SHP77 (cell line): Measurements from ENCODE around the gene ZNF486.
"Not testable (repeated sequence)": the region's sequence is repeated elsewhere in the genome, so short reads cannot be mapped to it uniquely, and the experiment has no call there.

ENCODE experiments used
- DNase-seq, 2 experiments: peaks; one replicate each; lab custom pipeline; 2025; lab: John Stamatoyannopoulos, UW

The ZNF486 gene

DNA sequence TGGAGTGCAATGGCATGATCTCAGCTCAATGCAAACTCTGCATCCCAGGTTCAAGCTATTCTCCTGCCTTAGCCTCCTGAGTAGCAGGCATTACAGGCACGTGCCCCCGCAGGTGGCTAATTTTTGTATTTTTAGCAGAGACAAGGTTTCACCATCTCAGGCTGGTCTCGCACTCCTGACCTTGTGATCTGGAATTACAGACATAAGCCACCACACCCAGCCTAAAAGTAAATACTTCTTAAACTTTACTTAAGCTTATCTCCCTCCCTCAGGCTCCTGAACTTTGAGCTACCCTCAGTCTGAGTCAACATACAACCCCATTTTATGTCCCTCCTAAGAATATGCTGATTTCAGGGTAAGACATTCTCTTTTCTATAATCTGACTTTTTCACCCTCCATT, 66.1 kb downstream of the ZNF486 start:
- no peak for DNase-seq

GRCh38 chr19:20235156-20235555, 68.1 kb downstream of the ZNF486 start:
- no peak for DNase-seq

- peak; percentile 72 to 76 for DNase-seq
Observed at GRCh38 chr19:20237773-20238623, 71.0 kb downstream of the ZNF486 start.

GRCh38 chr19:20243629-20244028, 76.6 kb downstream of the ZNF486 start:
- DNase-seq: no peak

GRCh38 chr19:20244356-20244755, 77.3 kb downstream of the ZNF486 start:
- DNase-seq: no peak

- DNase-seq: no peak
Observed at GRCh38 chr19:20245309-20245708, 78.3 kb downstream of the ZNF486 start.

GRCh38 chr19:20247016-20247683, 80.1 kb downstream of the ZNF486 start:
- peak in 1 of 2 experiments; percentile 9 for DNase-seq

- not testable (repeated sequence) for DNase-seq
Observed at GRCh38 chr19:20248258-20248657, 81.2 kb downstream of the ZNF486 start.
